HG03045 (cell line): ENCODE measurements around the gene BAHCC1.

Source experiments
- ATAC-seq: cut with Tn5 transposase; IDR thresholded peaks from one replicate; pipeline ENCODE4 v1.9.1; 2021; ENCODE audit warnings: mild to moderate bottlenecking, moderate library complexity; ENCODE audit not compliant: unreplicated experiment

Gene BAHCC1

GRCh38 chr17:81457401-81457800, 62.1 kb downstream of the BAHCC1 start:
- no peak for ATAC-seq

GRCh38 chr17:81457917-81458555, 62.8 kb downstream of the BAHCC1 start:
- no peak for ATAC-seq

GRCh38 chr17:81458628-81459027, 63.4 kb downstream of the BAHCC1 start:
- ATAC-seq: no peak

GRCh38 chr17:81459224-81459623, 64.0 kb downstream of the BAHCC1 start:
- no peak for ATAC-seq

GRCh38 chr17:81459864-81460263, 64.6 kb downstream of the BAHCC1 start:
- no peak for ATAC-seq

GRCh38 chr17:81460856-81461460, 65.7 kb downstream of the BAHCC1 start:
- no peak for ATAC-seq

- no peak for ATAC-seq
These were observed 66.6 kb downstream of the BAHCC1 start for GRCh38 chr17:81461607-81462500.

- no peak for ATAC-seq
These were observed 67.4 kb downstream of the BAHCC1 start for GRCh38 chr17:81462506-81463125.

- no peak for ATAC-seq
These were observed 68.2 kb downstream of the BAHCC1 start for GRCh38 chr17:81463506-81463905.

- no peak for ATAC-seq
These were observed 69.3 kb downstream of the BAHCC1 start for GRCh38 chr17:81464586-81464985.

- no peak for ATAC-seq
These were observed 70.7 kb downstream of the BAHCC1 start for GRCh38 chr17:81465910-81466309.

GRCh38 chr17:81466564-81467472, 71.6 kb downstream of the BAHCC1 start:
- ATAC-seq: no peak

GRCh38 chr17:81468111-81468769, 73.0 kb downstream of the BAHCC1 start:
- ATAC-seq: no peak

- ATAC-seq: no peak
These were observed 73.5 kb downstream of the BAHCC1 start for GRCh38 chr17:81468770-81469121.

- ATAC-seq: no peak
These were observed 74.0 kb downstream of the BAHCC1 start for GRCh38 chr17:81469266-81469665.

GRCh38 chr17:81470270-81470943, 75.2 kb downstream of the BAHCC1 start:
- ATAC-seq: no peak

- ATAC-seq: no peak
These were observed 75.9 kb downstream of the BAHCC1 start for GRCh38 chr17:81470944-81471817.

- no peak for ATAC-seq
These were observed 76.7 kb downstream of the BAHCC1 start for GRCh38 chr17:81471818-81472456.
